ENCODE data around the gene APBB2.
"Not testable (repeated sequence)": the region's sequence is repeated elsewhere in the genome, so short reads cannot be mapped to it uniquely, and the experiment has no call there.

Gene APBB2

DNA sequence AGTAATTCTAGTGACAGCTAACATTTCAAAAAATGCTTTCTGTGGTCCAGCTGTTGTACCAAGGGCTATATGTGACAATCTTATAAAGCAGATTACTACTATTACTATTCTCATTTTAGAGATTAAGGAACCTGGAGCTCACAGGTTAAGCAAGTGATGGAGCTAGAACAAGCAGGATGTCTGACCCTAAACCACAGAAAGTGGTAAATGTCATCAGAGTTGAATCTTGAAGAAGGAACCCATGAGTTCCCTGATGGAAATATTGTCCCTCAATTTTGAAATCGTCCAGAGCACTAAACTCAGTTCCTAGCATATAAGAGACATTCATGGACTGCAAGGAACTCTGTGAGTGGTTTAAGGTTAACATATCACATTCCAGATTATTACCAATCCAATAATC lies 214.0 kb downstream of the APBB2 start:
- Histone ChIP-seq H2AFZ (ENCODE audit: low read depth, low read length) (no peak overlapping the region), H3K36me3 (ENCODE audit: insufficient read depth, low read length) (no peaks in the 10 kb centered on the region), H3K9me3 (ENCODE audit: low read length) (no peaks in the 10 kb centered on the region)

DNA sequence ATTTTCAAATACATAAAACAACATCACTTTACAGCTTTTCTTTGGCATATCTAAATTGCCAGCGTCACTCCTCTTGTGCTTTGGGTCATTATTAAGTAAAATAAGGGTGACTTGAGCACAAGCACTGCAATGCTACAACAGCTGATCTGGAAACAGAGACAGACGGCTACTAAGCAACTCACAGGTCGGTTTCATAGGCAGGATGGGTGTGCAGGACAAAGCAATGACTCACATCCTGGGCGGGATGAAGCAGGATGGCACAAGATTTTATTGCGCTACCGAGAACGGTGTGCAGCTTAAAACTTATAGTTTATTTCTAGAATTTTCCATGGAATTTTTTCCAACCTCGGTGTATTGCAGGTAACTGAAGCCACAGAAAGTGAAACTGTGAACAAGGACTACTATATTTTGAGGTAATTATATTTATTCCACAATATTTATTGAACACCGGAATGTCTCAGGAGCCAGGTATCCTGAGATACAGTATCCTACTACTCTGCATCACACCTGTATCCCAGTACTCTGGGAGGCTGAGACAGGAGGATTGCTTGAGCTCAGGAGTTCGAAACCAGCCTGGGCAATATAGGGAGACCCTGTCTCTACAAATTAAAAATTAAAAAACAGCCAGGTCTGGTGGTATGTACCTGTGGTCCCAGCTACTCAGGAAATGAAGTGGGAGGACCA lies 215.5 kb downstream of the APBB2 start:
- H3K4me1 ChIP-seq (ENCODE audit: insufficient read depth, low read length): peaks cover 5% of the 10 kb centered on the region
- H3K4me3 ChIP-seq (ENCODE audit: low read length): no peak overlapping the region
- H3K27me3 ChIP-seq (ENCODE audit: insufficient read depth, low read length): no peaks in the 10 kb centered on the region
- no peaks in the 10 kb centered on the region for H3K9me3 ChIP-seq (ENCODE audit: low read length)
- H3K36me3 ChIP-seq (ENCODE audit: insufficient read depth, low read length): no peaks in the 10 kb centered on the region
- H2AFZ ChIP-seq (ENCODE audit: low read depth, low read length): no peak overlapping the region

More for the DNA sequence above, 214.0 kb downstream of the APBB2 start:
- H3K27me3 ChIP-seq (ENCODE audit: insufficient read depth, low read length): no peaks in the 10 kb centered on the region
- H3K4me3 ChIP-seq (ENCODE audit: low read length): no peak overlapping the region
- H3K4me1 ChIP-seq (ENCODE audit: insufficient read depth, low read length): peaks cover 5% of the 10 kb centered on the region

DNA sequence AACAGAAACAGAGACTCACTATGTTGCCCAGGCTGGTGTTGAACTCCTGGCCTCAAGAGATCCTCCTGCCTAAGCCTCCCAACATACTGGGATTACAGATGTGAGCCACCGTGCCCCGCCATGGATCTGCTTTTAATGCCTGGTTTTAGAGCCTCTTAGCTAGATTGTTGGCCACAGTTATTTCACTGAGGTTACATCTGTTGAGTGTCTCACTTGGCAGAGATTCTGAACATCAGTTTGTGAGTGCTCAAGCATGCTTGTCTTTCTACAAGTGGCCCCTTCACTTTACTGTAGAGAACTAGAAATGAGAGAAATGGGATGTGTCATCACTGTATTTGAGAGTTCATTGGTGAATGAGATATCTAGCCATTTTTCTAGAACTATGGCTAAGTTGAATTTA lies 218.5 kb downstream of the APBB2 start:
- Histone ChIP-seq H3K4me1 (ENCODE audit: insufficient read depth, low read length) (no peaks in the 10 kb centered on the region), H2AFZ (ENCODE audit: low read depth, low read length) (no peak overlapping the region), H3K9me3 (ENCODE audit: low read length) (no peaks in the 10 kb centered on the region), H3K27me3 (ENCODE audit: insufficient read depth, low read length) (no peaks in the 10 kb centered on the region), H3K4me3 (ENCODE audit: low read length) (no peak overlapping the region), H3K36me3 (ENCODE audit: insufficient read depth, low read length) (no peaks in the 10 kb centered on the region)

DNA sequence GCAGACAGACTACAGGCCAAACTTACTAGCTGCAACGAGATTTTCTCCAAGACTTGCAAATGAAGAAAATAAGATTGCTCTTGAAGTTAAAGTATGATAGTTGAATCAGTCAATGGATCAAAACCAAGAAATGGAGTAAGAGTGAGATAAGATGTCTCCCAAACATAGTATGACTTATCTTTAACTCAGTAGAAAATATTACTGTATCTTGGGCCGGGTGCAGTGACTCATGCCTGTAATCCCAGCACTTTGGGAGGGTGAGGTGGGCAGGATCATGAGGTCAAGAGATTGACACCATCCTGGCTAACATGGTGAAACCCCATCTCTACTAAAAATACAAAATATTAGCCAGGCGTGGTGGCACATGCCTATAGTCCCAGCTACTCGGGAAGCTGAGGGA lies 220.0 kb downstream of the APBB2 start:
- H3K27me3 ChIP-seq (ENCODE audit: insufficient read depth, low read length); H3K36me3 ChIP-seq (ENCODE audit: insufficient read depth, low read length); H3K4me3 ChIP-seq (ENCODE audit: low read length); H3K9me3 ChIP-seq (ENCODE audit: low read length); H3K4me1 ChIP-seq (ENCODE audit: insufficient read depth, low read length); H2AFZ ChIP-seq (ENCODE audit: low read depth, low read length): not testable (repeated sequence)

DNA sequence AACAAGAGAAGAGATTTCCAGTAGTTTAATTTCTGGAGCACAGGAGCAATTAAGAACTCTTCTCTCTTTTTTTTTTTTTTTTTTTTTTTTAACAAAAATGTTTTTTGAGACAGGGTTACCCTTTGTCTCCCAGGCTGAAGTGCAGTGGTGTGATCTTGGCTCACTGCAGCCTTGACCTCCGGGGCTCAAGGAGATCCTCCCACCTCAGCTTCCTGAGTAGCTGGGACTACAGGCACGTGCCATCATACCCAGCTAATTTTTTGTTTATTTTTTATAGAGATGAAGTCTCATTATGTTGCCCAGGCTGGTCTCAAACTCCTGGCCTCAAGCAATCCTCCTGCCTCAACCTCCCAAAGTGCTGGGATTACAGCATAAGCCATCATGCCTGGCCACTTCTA lies 221.0 kb downstream of the APBB2 start:
- not testable (repeated sequence) for H3K27me3 ChIP-seq (ENCODE audit: insufficient read depth, low read length); H3K36me3 ChIP-seq (ENCODE audit: insufficient read depth, low read length); H3K4me1 ChIP-seq (ENCODE audit: insufficient read depth, low read length); H3K9me3 ChIP-seq (ENCODE audit: low read length); H3K4me3 ChIP-seq (ENCODE audit: low read length); H2AFZ ChIP-seq (ENCODE audit: low read depth, low read length)

DNA sequence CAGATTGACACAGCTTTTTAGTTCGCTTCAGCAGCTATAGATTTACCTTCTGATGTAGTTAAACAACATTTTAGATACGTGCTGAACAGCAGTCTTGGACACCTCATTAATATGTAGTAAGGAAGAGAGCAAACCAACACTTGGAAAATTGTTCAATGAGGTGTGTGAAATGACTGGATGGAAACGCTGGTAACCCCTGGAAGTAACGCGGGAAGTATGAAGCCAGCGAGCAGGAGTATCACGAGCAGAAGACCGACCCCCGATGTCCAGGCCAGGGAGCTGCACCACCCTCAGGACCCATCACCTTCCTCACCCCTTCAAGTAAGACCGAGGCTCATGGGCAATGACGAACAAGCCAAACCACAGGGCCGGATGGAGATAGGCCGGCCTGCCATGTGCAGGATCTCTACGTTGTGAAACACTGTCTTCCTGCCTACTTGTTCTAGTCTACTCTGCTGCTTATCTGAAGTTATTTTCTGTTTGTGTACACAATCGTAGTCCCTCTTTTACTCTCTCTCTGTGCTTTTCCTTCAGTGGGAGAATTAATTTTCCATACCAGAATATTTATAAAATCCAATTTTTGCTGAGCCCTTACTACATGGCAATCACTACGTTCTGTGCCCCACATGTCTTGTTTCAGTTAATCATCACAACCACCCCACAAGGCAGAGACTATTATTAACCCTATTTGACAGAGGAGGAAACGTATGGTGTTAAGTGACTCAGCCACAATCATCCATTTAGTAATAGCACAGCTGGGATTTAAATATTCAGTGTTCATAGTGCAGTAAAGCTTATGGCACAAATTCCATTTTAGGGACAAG lies 221.7 kb downstream of the APBB2 start:
- H2AFZ ChIP-seq (ENCODE audit: low read depth, low read length): no peak overlapping the region
- H3K4me3 ChIP-seq (ENCODE audit: low read length): no peak overlapping the region
- H3K4me1 ChIP-seq (ENCODE audit: insufficient read depth, low read length): no peaks in the 10 kb centered on the region
- H3K9me3 ChIP-seq (ENCODE audit: low read length): no peaks in the 10 kb centered on the region
- no peaks in the 10 kb centered on the region for H3K36me3 ChIP-seq (ENCODE audit: insufficient read depth, low read length)
- H3K27me3 ChIP-seq (ENCODE audit: insufficient read depth, low read length): no peaks in the 10 kb centered on the region

DNA sequence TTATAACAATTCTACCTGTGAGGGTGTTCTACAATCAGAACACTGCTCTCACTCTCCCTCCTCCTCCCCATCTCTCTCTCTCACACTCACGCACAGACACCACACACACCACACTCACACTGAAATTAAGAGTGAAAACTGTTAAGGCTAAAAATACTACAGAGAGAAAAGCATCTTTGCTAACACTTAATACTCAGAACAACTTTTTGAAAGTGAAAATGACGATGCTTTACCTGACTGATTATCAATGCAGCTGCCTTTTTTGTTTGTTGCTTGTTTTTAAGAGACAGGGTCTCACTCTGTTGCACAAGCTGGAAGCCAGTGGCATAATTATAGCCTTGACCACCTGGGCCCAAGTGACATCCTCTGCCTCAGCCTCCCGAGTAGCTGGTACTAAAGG lies 222.4 kb downstream of the APBB2 start:
- no peak overlapping the region for H2AFZ ChIP-seq (ENCODE audit: low read depth, low read length)
- H3K27me3 ChIP-seq (ENCODE audit: insufficient read depth, low read length): no peaks in the 10 kb centered on the region
- no peaks in the 10 kb centered on the region for H3K36me3 ChIP-seq (ENCODE audit: insufficient read depth, low read length)
- no peaks in the 10 kb centered on the region for H3K4me1 ChIP-seq (ENCODE audit: insufficient read depth, low read length)
- no peaks in the 10 kb centered on the region for H3K9me3 ChIP-seq (ENCODE audit: low read length)
- no peak overlapping the region for H3K4me3 ChIP-seq (ENCODE audit: low read length)

DNA sequence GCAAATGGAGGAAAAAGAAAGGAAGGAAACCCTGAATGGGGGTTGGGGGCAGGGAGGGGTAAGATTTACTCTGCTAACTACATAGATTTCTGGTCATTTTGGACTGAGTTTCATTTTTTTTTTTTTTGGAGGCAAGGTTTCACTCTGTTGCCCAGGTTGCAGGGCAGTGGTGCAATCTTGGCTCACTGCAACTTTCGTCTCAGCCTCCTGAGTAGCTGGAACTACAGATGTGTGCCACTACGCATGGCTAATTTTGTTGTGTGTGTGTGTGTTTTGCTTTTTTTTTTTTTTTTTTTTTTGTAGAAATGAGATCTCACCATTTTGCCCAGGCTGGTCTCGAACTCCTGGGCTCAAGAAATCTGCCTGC lies 223.5 kb downstream of the APBB2 start:
- H2AFZ ChIP-seq (ENCODE audit: low read depth, low read length): no peak overlapping the region
- H3K27me3 ChIP-seq (ENCODE audit: insufficient read depth, low read length): no peaks in the 10 kb centered on the region
- no peaks in the 10 kb centered on the region for H3K9me3 ChIP-seq (ENCODE audit: low read length)
- no peaks in the 10 kb centered on the region for H3K4me1 ChIP-seq (ENCODE audit: insufficient read depth, low read length)
- H3K4me3 ChIP-seq (ENCODE audit: low read length): no peak overlapping the region
- H3K36me3 ChIP-seq (ENCODE audit: insufficient read depth, low read length): no peaks in the 10 kb centered on the region

DNA sequence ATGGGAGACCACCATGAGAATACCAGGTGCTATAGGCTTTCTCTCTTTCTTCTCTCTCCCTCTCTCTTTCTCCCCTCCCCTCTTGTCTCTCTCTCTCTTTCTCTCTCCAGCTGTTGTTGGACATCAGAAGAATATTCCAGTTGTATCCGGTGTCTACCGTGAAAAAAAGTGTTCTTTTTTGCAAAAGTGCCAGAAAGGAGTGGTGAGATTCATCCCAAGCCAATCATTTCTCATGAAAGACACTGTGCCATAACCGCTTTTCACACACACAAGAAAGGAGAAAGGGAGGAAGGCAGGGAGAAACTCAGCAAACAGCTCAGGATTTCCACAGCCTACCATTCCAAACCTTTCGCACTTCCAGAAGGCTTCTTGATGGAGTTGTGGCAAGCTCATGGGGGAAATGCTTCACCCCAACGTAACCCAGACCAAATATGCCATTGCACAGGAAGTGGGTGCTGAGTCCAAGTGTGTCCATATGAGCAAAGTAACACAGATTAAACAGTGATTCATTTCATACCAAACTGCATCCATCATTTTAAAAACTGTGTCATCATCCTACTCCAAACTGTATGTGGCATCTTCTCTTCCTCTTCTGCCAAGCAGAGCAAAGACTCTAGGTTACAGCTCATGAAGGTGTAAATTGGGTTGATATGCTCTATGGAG lies 224.0 kb downstream of the APBB2 start:
- H3K27me3 ChIP-seq (ENCODE audit: insufficient read depth, low read length): no peaks in the 10 kb centered on the region

DNA sequence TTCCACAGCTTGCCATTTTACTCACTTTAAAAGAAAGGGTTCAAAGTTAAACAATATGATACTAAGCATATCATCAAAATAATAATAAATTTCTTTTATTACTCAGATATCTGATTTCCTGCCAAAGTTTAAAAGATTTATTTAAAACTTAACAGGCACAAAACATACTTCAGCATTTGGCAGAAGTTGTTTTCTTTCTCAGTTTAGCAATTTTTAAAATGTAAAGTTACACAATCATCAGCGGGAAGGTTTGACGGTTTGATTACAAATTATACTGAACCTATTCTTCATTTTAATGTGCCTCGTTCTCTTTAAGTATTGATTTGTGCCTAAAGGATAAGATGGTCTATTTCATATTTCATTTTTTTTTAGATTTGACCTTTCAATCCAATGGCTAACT lies 227.2 kb downstream of the APBB2 start:
- no peak overlapping the region for H2AFZ ChIP-seq (ENCODE audit: low read depth, low read length)
- H3K4me3 ChIP-seq (ENCODE audit: low read length): no peak overlapping the region
- no peaks in the 10 kb centered on the region for H3K27me3 ChIP-seq (ENCODE audit: insufficient read depth, low read length)
- H3K36me3 ChIP-seq (ENCODE audit: insufficient read depth, low read length): no peaks in the 10 kb centered on the region
- no peaks in the 10 kb centered on the region for H3K9me3 ChIP-seq (ENCODE audit: low read length)
- no peaks in the 10 kb centered on the region for H3K4me1 ChIP-seq (ENCODE audit: insufficient read depth, low read length)

More for the DNA sequence above, 224.0 kb downstream of the APBB2 start:
- Histone ChIP-seq H2AFZ (ENCODE audit: low read depth, low read length) (no peak overlapping the region), H3K4me1 (ENCODE audit: insufficient read depth, low read length) (no peaks in the 10 kb centered on the region), H3K9me3 (ENCODE audit: low read length) (no peaks in the 10 kb centered on the region), H3K4me3 (ENCODE audit: low read length) (no peak overlapping the region), H3K36me3 (ENCODE audit: insufficient read depth, low read length) (no peaks in the 10 kb centered on the region)

DNA sequence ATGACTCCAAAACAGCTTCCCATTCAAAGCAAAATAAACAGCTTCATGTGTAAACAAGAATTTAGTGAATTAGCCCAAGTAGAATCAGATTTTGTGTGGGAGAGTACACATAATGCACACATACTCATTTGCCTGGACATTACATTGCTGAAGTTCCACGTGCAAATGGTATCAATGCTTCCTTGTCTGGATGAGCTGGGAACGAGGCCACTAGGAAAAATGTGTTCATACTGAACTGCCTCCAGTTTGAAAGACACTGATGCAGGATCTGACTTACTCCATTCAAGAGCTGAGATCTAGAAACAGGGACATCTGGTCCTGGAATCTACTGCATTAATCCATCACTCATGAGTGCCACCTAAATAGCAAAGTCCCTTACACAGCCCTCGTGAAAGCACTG lies 228.0 kb downstream of the APBB2 start:
- Histone ChIP-seq H3K27me3 (ENCODE audit: insufficient read depth, low read length) (no peaks in the 10 kb centered on the region), H3K4me3 (ENCODE audit: low read length) (no peak overlapping the region), H2AFZ (ENCODE audit: low read depth, low read length) (no peak overlapping the region), H3K36me3 (ENCODE audit: insufficient read depth, low read length) (no peaks in the 10 kb centered on the region), H3K4me1 (ENCODE audit: insufficient read depth, low read length) (no peaks in the 10 kb centered on the region), H3K9me3 (ENCODE audit: low read length) (no peaks in the 10 kb centered on the region)

DNA sequence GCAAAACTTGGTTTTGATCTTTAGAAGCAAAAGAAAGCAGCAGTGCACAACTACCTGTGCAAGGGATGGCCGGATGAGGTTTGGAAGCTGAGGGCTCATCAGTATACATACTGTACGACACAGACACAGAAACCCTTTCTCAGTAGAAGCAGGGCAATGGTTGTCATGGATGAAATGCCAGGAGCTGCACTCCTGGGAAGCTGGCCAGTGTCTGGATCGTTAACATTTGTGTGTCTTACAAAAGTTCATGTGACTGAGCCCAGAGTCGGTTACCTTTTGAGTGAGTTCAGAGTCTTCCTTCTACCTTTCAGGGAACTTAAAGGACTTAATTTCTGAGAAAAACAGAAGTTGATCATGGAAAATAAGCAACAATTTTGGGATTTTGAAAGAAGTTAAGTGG lies 230.3 kb downstream of the APBB2 start:
- Histone ChIP-seq H3K9me3 (ENCODE audit: low read length) (no peaks in the 10 kb centered on the region), H3K4me3 (ENCODE audit: low read length) (no peak overlapping the region), H2AFZ (ENCODE audit: low read depth, low read length) (no peak overlapping the region), H3K27me3 (ENCODE audit: insufficient read depth, low read length) (no peaks in the 10 kb centered on the region), H3K36me3 (ENCODE audit: insufficient read depth, low read length) (no peaks in the 10 kb centered on the region), H3K4me1 (ENCODE audit: insufficient read depth, low read length) (no peaks in the 10 kb centered on the region)

DNA sequence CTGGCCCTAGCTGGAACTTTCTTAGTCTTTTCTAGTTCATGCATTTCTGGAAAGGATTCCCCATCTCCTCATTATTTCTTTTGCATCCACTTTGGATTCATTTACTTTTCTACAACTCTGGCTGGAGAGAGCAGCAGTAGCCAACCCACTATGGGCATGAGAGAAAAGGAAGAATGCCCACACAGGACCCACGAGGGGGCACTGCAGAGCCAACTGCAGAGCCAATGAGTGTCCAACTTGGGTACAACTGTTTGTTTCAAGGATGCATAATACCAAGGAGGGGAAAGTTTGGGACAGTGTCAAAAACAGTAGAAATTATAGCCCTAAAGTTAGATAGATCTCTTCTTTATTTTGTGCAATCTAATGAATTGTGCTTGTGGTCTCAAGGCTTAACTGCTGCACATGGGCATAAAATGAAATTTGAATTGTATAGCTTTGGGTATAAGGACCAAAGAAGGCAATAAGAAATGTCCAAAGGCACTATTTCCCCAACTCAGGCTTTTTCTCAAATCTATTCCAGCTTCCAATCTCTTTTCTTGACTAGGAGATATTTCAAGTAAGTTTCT lies 233.9 kb downstream of the APBB2 start:
- Histone ChIP-seq H3K4me1 (ENCODE audit: insufficient read depth, low read length) (no peaks in the 10 kb centered on the region), H3K9me3 (ENCODE audit: low read length) (no peaks in the 10 kb centered on the region)

More for the DNA sequence above, 233.9 kb downstream of the APBB2 start:
- H3K27me3 ChIP-seq (ENCODE audit: insufficient read depth, low read length): no peaks in the 10 kb centered on the region
- no peaks in the 10 kb centered on the region for H3K36me3 ChIP-seq (ENCODE audit: insufficient read depth, low read length)
- H2AFZ ChIP-seq (ENCODE audit: low read depth, low read length): no peak overlapping the region
- no peak overlapping the region for H3K4me3 ChIP-seq (ENCODE audit: low read length)
